ENCODE data around the gene DBT.

Gene DBT

GRCh38 chr1:100279954-100280682 lies 30.5 kb upstream of the DBT start:
- no peak overlapping the region for H3K27ac ChIP-seq
- no peak for TF ChIP-seq CTCF (conservative IDR thresholded peaks at IDR 0.05)
- TF ChIP-seq ZFX (IDR thresholded peaks at IDR 0.05), result no peak

GRCh38 chr1:100279358-100279923 lies 29.8 kb upstream of the DBT start:
- H3K27ac ChIP-seq, result no peak overlapping the region
- TF ChIP-seq ZFX (IDR thresholded peaks at IDR 0.05), result no peak
- no peak for TF ChIP-seq CTCF (conservative IDR thresholded peaks at IDR 0.05)

GRCh38 chr1:100277866-100278265 lies 28.2 kb upstream of the DBT start:
- H3K27ac ChIP-seq, result no peak overlapping the region
- TF ChIP-seq CTCF (conservative IDR thresholded peaks at IDR 0.05), result no peak; the same call in 1 of the 2 replicates
- TF ChIP-seq ZFX (IDR thresholded peaks at IDR 0.05), result no peak

GRCh38 chr1:100268202-100268601 lies 18.6 kb upstream of the DBT start:
- H3K27ac ChIP-seq, result no peak overlapping the region
- TF ChIP-seq CTCF (conservative IDR thresholded peaks at IDR 0.05) (no peak), ZFX (IDR thresholded peaks at IDR 0.05) (no peak)

GRCh38 chr1:100267284-100267683 lies 17.6 kb upstream of the DBT start:
- TF ChIP-seq ZFX (IDR thresholded peaks at IDR 0.05), result no peak
- TF ChIP-seq CTCF (conservative IDR thresholded peaks at IDR 0.05), result no peak; the same call in 1 of the 2 replicates
- H3K27ac ChIP-seq, result no peak overlapping the region

- TF ChIP-seq ZFX (IDR thresholded peaks at IDR 0.05) (no peak), CTCF (conservative IDR thresholded peaks at IDR 0.05) (no peak)
Observed at GRCh38 chr1:100266741-100267140, 17.1 kb upstream of the DBT start.

GRCh38 chr1:100265931-100266740 lies 16.5 kb upstream of the DBT start, which contains the start of gene RTCA:
Gene RTCA (plus strand): TSS chr1:100266216. CDS start chr1:100266376, 160 bp downstream.
- TF ChIP-seq CTCF (conservative IDR thresholded peaks at IDR 0.05) (no peak), ZFX (IDR thresholded peaks at IDR 0.05) (peak; percentile 75)
- H3K27ac ChIP-seq, result peak within 1 kb of the TSS; percentile 93

More at GRCh38 chr1:100266741-100267140, 17.1 kb upstream of the DBT start:
- H3K27ac ChIP-seq, result peak overlapping the region; percentile 93
